Gastrocnemius medialis (tissue), 4 donors: ENCODE data around the gene CNNM2.

Experiments
- POLR2A ChIP-seq, 2 donors: fragments of 450-650 bp; IDR thresholded peaks; one replicate each; pipeline ENCODE4 v1.6.1; 2017; ENCODE audit warnings: antibody characterized with exemption in 2 of 2, mild to moderate bottlenecking in 2 of 2, moderate library complexity in 2 of 2
- TF ChIP-seq, protein P1 (sequence below), 5 experiments: fragments of 450-650 bp in 3 of 5; fragments of 200-600 bp in 2 of 5; sonication (generic) in 2 of 5; IDR thresholded peaks in 4 of 5; conservative IDR thresholded peaks in 1 of 5; 1 replicate in 4 of 5; 2 replicates in 1 of 5; pipeline ENCODE4 v1.5.1; 2016 to 2019; ENCODE audit warnings: antibody characterized with exemption in 5 of 5, mild to moderate bottlenecking in 3 of 5, moderate library complexity in 3 of 5

DNA sequence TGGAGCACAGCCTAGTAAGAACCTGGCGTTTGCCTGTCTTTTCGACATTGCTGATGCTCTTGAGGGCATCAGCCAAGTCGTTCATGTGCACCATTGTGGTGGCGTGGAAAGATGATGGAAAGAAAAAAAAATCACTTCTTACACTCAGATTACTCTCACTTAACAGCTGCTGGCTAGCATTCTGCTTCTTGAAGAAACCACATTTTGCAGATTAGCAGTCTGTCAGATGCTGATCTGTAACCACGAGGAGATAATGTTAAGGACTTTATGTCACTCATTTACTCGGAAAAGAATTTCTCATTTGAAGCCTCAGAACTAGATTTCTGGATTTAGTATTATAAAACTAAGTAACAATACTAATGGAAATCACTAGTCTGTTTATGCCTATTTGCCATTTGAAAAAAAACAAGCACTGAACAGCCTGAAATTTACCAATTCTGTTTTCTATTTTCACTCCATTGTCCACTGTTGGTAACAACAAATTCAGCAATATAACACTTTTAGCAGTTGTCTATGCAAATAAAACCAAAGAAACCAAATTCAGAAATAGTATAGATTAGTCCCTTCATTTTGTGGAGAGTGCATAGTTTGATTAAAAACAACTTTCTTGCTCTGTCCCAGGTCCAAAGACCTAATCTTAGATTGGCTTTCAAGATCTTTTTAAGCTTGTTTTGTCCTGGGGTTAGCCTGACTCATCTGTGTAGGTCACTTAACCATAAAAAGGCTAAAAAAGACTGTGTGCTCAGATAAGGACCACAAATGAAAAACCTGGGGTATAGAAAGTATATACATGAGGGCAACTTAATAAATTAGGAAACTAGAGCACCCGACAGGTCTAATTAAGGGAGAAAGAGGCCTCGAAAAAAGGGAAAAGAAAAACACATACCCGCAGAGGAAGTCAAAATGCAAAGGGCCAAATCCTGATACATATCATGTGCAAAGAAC, 207.5 kb downstream of the CNNM2 start:
- TF ChIP-seq, protein P1, sequence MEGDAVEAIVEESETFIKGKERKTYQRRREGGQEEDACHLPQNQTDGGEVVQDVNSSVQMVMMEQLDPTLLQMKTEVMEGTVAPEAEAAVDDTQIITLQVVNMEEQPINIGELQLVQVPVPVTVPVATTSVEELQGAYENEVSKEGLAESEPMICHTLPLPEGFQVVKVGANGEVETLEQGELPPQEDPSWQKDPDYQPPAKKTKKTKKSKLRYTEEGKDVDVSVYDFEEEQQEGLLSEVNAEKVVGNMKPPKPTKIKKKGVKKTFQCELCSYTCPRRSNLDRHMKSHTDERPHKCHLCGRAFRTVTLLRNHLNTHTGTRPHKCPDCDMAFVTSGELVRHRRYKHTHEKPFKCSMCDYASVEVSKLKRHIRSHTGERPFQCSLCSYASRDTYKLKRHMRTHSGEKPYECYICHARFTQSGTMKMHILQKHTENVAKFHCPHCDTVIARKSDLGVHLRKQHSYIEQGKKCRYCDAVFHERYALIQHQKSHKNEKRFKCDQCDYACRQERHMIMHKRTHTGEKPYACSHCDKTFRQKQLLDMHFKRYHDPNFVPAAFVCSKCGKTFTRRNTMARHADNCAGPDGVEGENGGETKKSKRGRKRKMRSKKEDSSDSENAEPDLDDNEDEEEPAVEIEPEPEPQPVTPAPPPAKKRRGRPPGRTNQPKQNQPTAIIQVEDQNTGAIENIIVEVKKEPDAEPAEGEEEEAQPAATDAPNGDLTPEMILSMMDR (IDR thresholded peaks at IDR 0.05 in 4 of 5, conservative IDR thresholded peaks at IDR 0.05 in 1 of 5): no peak
- TF ChIP-seq POLR2A (IDR thresholded peaks at IDR 0.05): no peak
